SH-SY5Y (cell line): ENCODE measurements around the gene UBR2.

Source experiments
- GATA2 ChIP-seq: IDR thresholded peaks from 2 replicates; pipeline ENCODE4 v1.6.1; 2011; ENCODE audit warnings: mild to moderate bottlenecking, low read depth, low read length
- GATA3 ChIP-seq: IDR thresholded peaks from 2 replicates; pipeline ENCODE4 v1.6.1; 2011; ENCODE audit warnings: low read depth, mild to moderate bottlenecking, low read length, moderate library complexity

UBR2 gene

GRCh38 chr6:42742116-42742894 is 178.5 kb downstream of the UBR2 start:
- TF ChIP-seq GATA3 (no peak), GATA2 (no peak)
